HEK293 (cell line): ENCODE results near the gene NUDT4.

Experiments used
- ATF2 ChIP-seq: fragments of 450-650 bp; formaldehyde crosslinking; IDR thresholded peaks from 2 replicates; pipeline ENCODE4 v1.5.1; 2016; ENCODE audit warnings: missing biosample characterization, missing genetic modification characterization, low read depth
- CTCF ChIP-seq: fragments of 450-650 bp; formaldehyde crosslinking; IDR thresholded peaks from 2 replicates; pipeline ENCODE4 v1.5.1; 2016; ENCODE audit warnings: missing biosample characterization, missing genetic modification characterization
- PATZ1 ChIP-seq: fragments of 450-650 bp; formaldehyde crosslinking; IDR thresholded peaks from 2 replicates; pipeline ENCODE4 v1.5.1; 2016; ENCODE audit warnings: missing biosample characterization, missing genetic modification characterization
- PBX3 ChIP-seq: sonication (generic); formaldehyde crosslinking; IDR thresholded peaks from 2 replicates; pipeline ENCODE4 v1.8.1; 2022; ENCODE audit warnings: mild to moderate bottlenecking, moderate library complexity, missing genetic modification reagents
- ZBTB8A ChIP-seq: fragments of 450-650 bp; formaldehyde crosslinking; IDR thresholded peaks from 2 replicates; pipeline ENCODE4 v1.5.1; 2016; ENCODE audit warnings: missing biosample characterization, missing genetic modification characterization
- ZNF114 ChIP-seq: fragments of 450-650 bp; formaldehyde crosslinking; IDR thresholded peaks from 2 replicates; pipeline ENCODE4 v1.5.0; 2017; ENCODE audit warnings: missing biosample characterization, missing genetic modification characterization
- ZNF121 ChIP-seq: fragments of 450-650 bp; formaldehyde crosslinking; IDR thresholded peaks from 2 replicates; pipeline ENCODE4 v1.5.1; 2016; ENCODE audit warnings: missing biosample characterization, missing genetic modification characterization
- ZNF133 ChIP-seq: fragments of 450-650 bp; formaldehyde crosslinking; IDR thresholded peaks from 2 replicates; pipeline ENCODE4 v1.5.1; 2016; ENCODE audit warnings: missing biosample characterization, missing genetic modification characterization
- ZNF16 ChIP-seq: fragments of 450-650 bp; formaldehyde crosslinking; IDR thresholded peaks from 2 replicates; pipeline ENCODE4 v1.5.1; 2016; ENCODE audit warnings: low read depth, missing biosample characterization, missing genetic modification characterization
- ZNF23 ChIP-seq: fragments of 450-650 bp; formaldehyde crosslinking; IDR thresholded peaks from 2 replicates; pipeline ENCODE4 v1.5.1; 2016; ENCODE audit warnings: missing biosample characterization, missing genetic modification characterization, borderline replicate concordance
- ZNF280C ChIP-seq: fragments of 450-650 bp; formaldehyde crosslinking; IDR thresholded peaks from 2 replicates; pipeline ENCODE4 v1.5.1; 2016; ENCODE audit warnings: missing biosample characterization, missing genetic modification characterization
- ZNF560 ChIP-seq: fragments of 450-650 bp; formaldehyde crosslinking; IDR thresholded peaks from 2 replicates; pipeline ENCODE4 v1.5.1; 2017; ENCODE audit warnings: missing biosample characterization, missing genetic modification characterization, borderline replicate concordance
- ZNF654 ChIP-seq: fragments of 450-650 bp; formaldehyde crosslinking; IDR thresholded peaks from 2 replicates; pipeline ENCODE4 v1.5.1; 2016; ENCODE audit warnings: low read depth, missing biosample characterization, missing genetic modification characterization

- TF ChIP-seq ZNF280C (tag by site-specific recombination) (no peak), ZNF560 (tag by site-specific recombination) (no peak), ATF2 (no peak), CTCF (tag by site-specific recombination) (no peak), PATZ1 (tag by site-specific recombination) (no peak), ZNF16 (no peak), PBX3 (CRISPR knock-in tag) (no peak), ZNF23 (tag by site-specific recombination) (no peak), ZNF654 (tag by site-specific recombination) (no peak), ZNF121 (tag by site-specific recombination) (no peak), ZNF114 (tag by site-specific recombination) (no peak), ZNF133 (tag by site-specific recombination) (no peak), ZBTB8A (tag by site-specific recombination) (no peak)
Measured at GRCh38 chr12:93453633-93454032, 75.9 kb downstream of the NUDT4 start.
